ENCODE measurements around the gene MRPS10.
A peak's percentile ranks its signal among the peaks of the same experiment; 100 is the strongest.
"Not testable (repeated sequence)": the region's sequence is repeated elsewhere in the genome, so short reads cannot be mapped to it uniquely, and the experiment has no call there.

The MRPS10 gene

GRCh38 chr6:42176981-42177380 lies 40.7 kb downstream of the MRPS10 start:
- no peak for DNase-seq (ENCODE audit: low spot score)

- DNase-seq (ENCODE audit: low spot score): no peak
Observed at GRCh38 chr6:42175860-42176259, 41.8 kb downstream of the MRPS10 start.

GRCh38 chr6:42173101-42173500 lies 44.6 kb downstream of the MRPS10 start, which contains the start of gene GUCA1A:
TSS of gene GUCA1A (plus strand) at chr6:42173364. CDS start at chr6:42173614, 250 bp downstream.
- DNase-seq (ENCODE audit: low spot score): no peak

- no peak for DNase-seq (ENCODE audit: low spot score)
Observed at GRCh38 chr6:42171813-42172581, 45.7 kb downstream of the MRPS10 start.

GRCh38 chr6:42169780-42170179 lies 47.9 kb downstream of the MRPS10 start:
- DNase-seq (ENCODE audit: low spot score): not testable (repeated sequence)

- DNase-seq (ENCODE audit: low spot score): no peak
Observed at GRCh38 chr6:42168650-42169049, 49.0 kb downstream of the MRPS10 start.

- peak; percentile 87 for DNase-seq (ENCODE audit: low spot score)
Observed at GRCh38 chr6:42166444-42167141, 51.1 kb downstream of the MRPS10 start.

GRCh38 chr6:42165016-42165415 lies 52.6 kb downstream of the MRPS10 start:
- DNase-seq (ENCODE audit: low spot score): no peak

GRCh38 chr6:42163981-42164380 lies 53.7 kb downstream of the MRPS10 start:
- no peak for DNase-seq (ENCODE audit: low spot score)

GRCh38 chr6:42162812-42163211 lies 54.8 kb downstream of the MRPS10 start:
- DNase-seq (ENCODE audit: low spot score): no peak

- no peak for DNase-seq (ENCODE audit: low spot score)
Observed at GRCh38 chr6:42162384-42162783, 55.3 kb downstream of the MRPS10 start.

GRCh38 chr6:42159431-42160024 lies 58.1 kb downstream of the MRPS10 start:
- DNase-seq (ENCODE audit: low spot score): no peak

- no peak for DNase-seq (ENCODE audit: low spot score)
Observed at GRCh38 chr6:42158631-42159030, 59.0 kb downstream of the MRPS10 start.

GRCh38 chr6:42158011-42158410 lies 59.6 kb downstream of the MRPS10 start:
- no peak for DNase-seq (ENCODE audit: low spot score)

All from ecto neural progenitor cell (in vitro differentiated cells).